ENCODE results near the gene RFC3. TPM values are rescaled to one million over a fixed set of nuclear protein-coding genes. Genes with fewer than 3 reads are reported as not detected.
A peak's percentile ranks its signal among the peaks of the same experiment; 100 is the strongest.

The RFC3 gene, protein sequence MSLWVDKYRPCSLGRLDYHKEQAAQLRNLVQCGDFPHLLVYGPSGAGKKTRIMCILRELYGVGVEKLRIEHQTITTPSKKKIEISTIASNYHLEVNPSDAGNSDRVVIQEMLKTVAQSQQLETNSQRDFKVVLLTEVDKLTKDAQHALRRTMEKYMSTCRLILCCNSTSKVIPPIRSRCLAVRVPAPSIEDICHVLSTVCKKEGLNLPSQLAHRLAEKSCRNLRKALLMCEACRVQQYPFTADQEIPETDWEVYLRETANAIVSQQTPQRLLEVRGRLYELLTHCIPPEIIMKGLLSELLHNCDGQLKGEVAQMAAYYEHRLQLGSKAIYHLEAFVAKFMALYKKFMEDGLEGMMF
- 30.1 and 30.8 TPM in 2 replicates for total RNA-seq (2022)
- percentile 74 among the genes with signal in this experiment for Bru-seq, nascent RNA
- percentile 88 among the genes with signal in this experiment for BruChase-seq, experiment 1, labeled RNA remaining after a 6-hour chase
- percentile 91 among the genes with signal in this experiment for BruChase-seq, experiment 2, labeled RNA remaining after a 2-hour chase
- long read RNA-seq, transcript RFC3-201 (9 exons, 2,402 nt), result major isoform, 50 of 58 reads
- long read RNA-seq, partial matches to known transcripts, result 3 of 58 reads
- long read RNA-seq, other reads (novel, unspliced or antisense), result 5 of 58 reads

GRCh38 chr13:33817901-33818706, at the start of gene RFC3:
RFC3 (plus strand) TSS chr13:33818149; CDS start chr13:33818179, 30 bp downstream.
- intact Hi-C loops (cut with micrococcal nuclease; ENCODE audit: unreplicated experiment), result no loop called here
- Mint-ChIP-seq H3K4me1 (ENCODE audit: low read depth, unreplicated experiment) (peaks cover 8% of the 10 kb centered on the region), H3K27ac (ENCODE audit: unreplicated experiment) (peak within 1 kb of the TSS; percentile 75), H3K36me3 (ENCODE audit: insufficient read depth, unreplicated experiment) (peaks cover 24% of the 10 kb centered on the region), H3K27me3 (ENCODE audit: unreplicated experiment) (no peaks in the 10 kb centered on the region), H3K4me3 (ENCODE audit: low read depth, unreplicated experiment) (peak within 1 kb of the TSS; percentile 78), H3K9me3 (ENCODE audit: low read depth, unreplicated experiment) (no peaks in the 10 kb centered on the region)
- TSS peak; percentile 57 for BruUV-seq (replicated peaks)
- TF ChIP-seq, protein P1, sequence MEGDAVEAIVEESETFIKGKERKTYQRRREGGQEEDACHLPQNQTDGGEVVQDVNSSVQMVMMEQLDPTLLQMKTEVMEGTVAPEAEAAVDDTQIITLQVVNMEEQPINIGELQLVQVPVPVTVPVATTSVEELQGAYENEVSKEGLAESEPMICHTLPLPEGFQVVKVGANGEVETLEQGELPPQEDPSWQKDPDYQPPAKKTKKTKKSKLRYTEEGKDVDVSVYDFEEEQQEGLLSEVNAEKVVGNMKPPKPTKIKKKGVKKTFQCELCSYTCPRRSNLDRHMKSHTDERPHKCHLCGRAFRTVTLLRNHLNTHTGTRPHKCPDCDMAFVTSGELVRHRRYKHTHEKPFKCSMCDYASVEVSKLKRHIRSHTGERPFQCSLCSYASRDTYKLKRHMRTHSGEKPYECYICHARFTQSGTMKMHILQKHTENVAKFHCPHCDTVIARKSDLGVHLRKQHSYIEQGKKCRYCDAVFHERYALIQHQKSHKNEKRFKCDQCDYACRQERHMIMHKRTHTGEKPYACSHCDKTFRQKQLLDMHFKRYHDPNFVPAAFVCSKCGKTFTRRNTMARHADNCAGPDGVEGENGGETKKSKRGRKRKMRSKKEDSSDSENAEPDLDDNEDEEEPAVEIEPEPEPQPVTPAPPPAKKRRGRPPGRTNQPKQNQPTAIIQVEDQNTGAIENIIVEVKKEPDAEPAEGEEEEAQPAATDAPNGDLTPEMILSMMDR (IDR thresholded peaks at IDR 0.05; ENCODE audit: unreplicated experiment), result no peak
- peak; percentile 88 for DNase-seq
- CTCF ChIA-PET, result no interaction called here

DNA sequence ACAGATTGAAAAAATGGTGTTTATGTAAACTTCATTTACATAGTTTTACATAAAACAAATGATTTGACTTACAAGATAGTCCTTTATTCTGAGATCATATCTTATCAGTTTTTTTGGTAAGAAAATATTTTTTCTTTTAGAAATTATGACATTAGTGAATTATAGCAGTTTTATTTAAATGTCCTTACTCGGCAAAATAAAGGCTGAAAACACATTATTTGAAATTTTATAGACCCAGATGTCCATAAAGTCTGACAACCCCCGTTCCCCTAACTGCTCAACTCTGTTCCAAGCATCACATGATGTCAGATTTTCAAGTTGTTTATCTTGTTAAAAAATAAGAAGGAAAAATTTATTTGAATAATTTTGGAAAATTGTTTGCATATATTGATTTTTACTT, 46.7 kb upstream of the RFC3 start:
- H3K4me1 Mint-ChIP-seq (ENCODE audit: low read depth, unreplicated experiment), result no peaks in the 10 kb centered on the region
- H3K4me3 Mint-ChIP-seq (ENCODE audit: low read depth, unreplicated experiment), result no peak overlapping the region
- CTCF ChIA-PET, result no interaction called here
- no TSS peak for BruUV-seq (replicated peaks)
- no peak overlapping the region for H3K27ac Mint-ChIP-seq (ENCODE audit: unreplicated experiment)
- no peaks in the 10 kb centered on the region for H3K36me3 Mint-ChIP-seq (ENCODE audit: insufficient read depth, unreplicated experiment)
- TF ChIP-seq, protein P1 (IDR thresholded peaks at IDR 0.05; ENCODE audit: unreplicated experiment), result no peak
- no peaks in the 10 kb centered on the region for H3K9me3 Mint-ChIP-seq (ENCODE audit: low read depth, unreplicated experiment)
- no peaks in the 10 kb centered on the region for H3K27me3 Mint-ChIP-seq (ENCODE audit: unreplicated experiment)
- no peak for DNase-seq
- intact Hi-C loops (cut with micrococcal nuclease; ENCODE audit: unreplicated experiment), result no loop called here

DNA sequence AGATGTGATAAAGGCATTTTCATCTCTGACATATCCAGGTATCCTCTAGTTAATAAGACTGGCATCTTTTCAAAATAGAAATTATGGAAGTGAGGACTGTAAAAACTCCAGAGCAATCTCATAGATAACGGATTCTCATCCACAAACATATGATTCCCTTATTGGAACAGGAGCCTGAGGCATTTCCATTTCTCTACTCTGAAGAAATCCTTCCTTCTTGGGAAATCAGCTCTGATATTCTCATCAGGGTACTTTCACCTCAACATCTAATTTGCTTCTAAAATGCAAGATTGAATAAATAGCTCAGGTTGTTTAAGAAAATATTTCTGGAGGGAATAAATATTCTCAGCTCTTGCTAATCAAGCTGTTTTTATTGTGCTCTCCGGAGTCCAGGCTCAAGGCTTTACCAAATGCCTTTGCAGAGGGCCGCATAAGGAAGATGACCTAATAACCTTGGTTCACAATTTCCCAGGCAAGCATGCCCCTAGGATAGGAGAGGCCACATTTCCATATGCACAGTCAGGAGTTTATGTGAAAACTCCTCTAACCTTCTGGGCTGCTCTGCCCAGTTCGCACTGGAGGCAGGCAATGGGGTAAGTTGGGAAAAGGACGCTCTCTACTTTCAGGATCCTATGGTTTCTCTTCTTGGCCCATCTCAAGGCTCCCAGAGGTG, 44.0 kb upstream of the RFC3 start:
- Mint-ChIP-seq H3K27me3 (ENCODE audit: unreplicated experiment) (no peaks in the 10 kb centered on the region), H3K36me3 (ENCODE audit: insufficient read depth, unreplicated experiment) (no peaks in the 10 kb centered on the region), H3K27ac (ENCODE audit: unreplicated experiment) (no peak overlapping the region), H3K9me3 (ENCODE audit: low read depth, unreplicated experiment) (no peaks in the 10 kb centered on the region), H3K4me1 (ENCODE audit: low read depth, unreplicated experiment) (no peaks in the 10 kb centered on the region), H3K4me3 (ENCODE audit: low read depth, unreplicated experiment) (no peak overlapping the region)
- BruUV-seq (replicated peaks), result no TSS peak
- DNase-seq, result no peak
- TF ChIP-seq, protein P1 (IDR thresholded peaks at IDR 0.05; ENCODE audit: unreplicated experiment), result no peak
- CTCF ChIA-PET, result no interaction called here
- intact Hi-C loops (cut with micrococcal nuclease; ENCODE audit: unreplicated experiment), result no loop called here
